ENCODE data around the gene PSMD6. TPM values are rescaled to one million over a fixed set of nuclear protein-coding genes. Genes with fewer than 3 reads are reported as not detected.

Gene PSMD6
- total and polyA plus RNA-seq, 2 donors (not counting 3 experiments of a cell fraction or from before 2014, with no cell fraction given): 53.7 to 90.8 TPM

- Histone ChIP-seq H4K20me1 (replicated peaks; ENCODE audit: control insufficient read depth, extremely low read depth, insufficient read depth, low read length) (no peaks in the 10 kb centered on the region), H3K79me2 (ENCODE audit: control insufficient read depth, insufficient read depth, low read length) (no peaks in the 10 kb centered on the region), H3K9me1 (replicated peaks; ENCODE audit: control insufficient read depth, extremely low read depth, insufficient read depth, low read length) (no peaks in the 10 kb centered on the region), H3K4me3 (replicated peaks in 1 of 3; ENCODE audit: insufficient read depth in 1 of 3, low read depth in 1 of 3, low read length in 3 of 3) (no peak overlapping the region), H3K27ac (ENCODE audit: insufficient read depth, low read depth, low read length) (no peak overlapping the region), H3K27me3 (ENCODE audit: control insufficient read depth in 2 of 2, insufficient read depth in 2 of 2, low read length in 2 of 2) (peaks cover 20 to 28% of the 10 kb centered on the region in 2 experiments), H3K9ac (replicated peaks; ENCODE audit: extremely low read depth, insufficient read depth, low read length) (no peak overlapping the region), H3K9me3 (replicated peaks; ENCODE audit: control insufficient read depth, insufficient read depth, low read length) (no peaks in the 10 kb centered on the region), H3K4me1 (ENCODE audit: control insufficient read depth, extremely low read depth, insufficient read depth, low read length) (no peaks in the 10 kb centered on the region), H2AFZ (ENCODE audit: low read depth, low read length) (no peak overlapping the region), H3K36me3 (ENCODE audit: control insufficient read depth in 2 of 2, extremely low read depth in 1 of 2, insufficient read depth in 2 of 2, low read length in 2 of 2) (no peaks in the 10 kb centered on the region), H3K4me2 (ENCODE audit: insufficient read depth, low read length) (no peak overlapping the region)
- DNase-seq (ENCODE audit: low read depth, low spot score): no peak
- no TSS peak for BruUV-seq (replicated peaks)
- ChIA-PET CTCF (no interaction called here), POLR2A (no interaction called here)
- dilution Hi-C loops (cut with MboI; ENCODE audit: extremely low pct_ligation_motif_present, low sequenced_read_pairs): no loop called here
- FAIRE-seq: no peak
- no peak for TF ChIP-seq GATA2 (IDR thresholded peaks at IDR 0.05; ENCODE audit: insufficient read depth, insufficient read length, low read depth, low read length)
- TF ChIP-seq, protein P1, sequence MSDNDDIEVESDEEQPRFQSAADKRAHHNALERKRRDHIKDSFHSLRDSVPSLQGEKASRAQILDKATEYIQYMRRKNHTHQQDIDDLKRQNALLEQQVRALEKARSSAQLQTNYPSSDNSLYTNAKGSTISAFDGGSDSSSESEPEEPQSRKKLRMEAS (IDR thresholded peaks at IDR 0.05; ENCODE audit: insufficient read depth, insufficient read length): no peak
- intact Hi-C loops (cut with micrococcal nuclease): no loop called here
Measured at GRCh38 chr3:64058566-64058965, 35.3 kb upstream of the PSMD6 start.

DNA sequence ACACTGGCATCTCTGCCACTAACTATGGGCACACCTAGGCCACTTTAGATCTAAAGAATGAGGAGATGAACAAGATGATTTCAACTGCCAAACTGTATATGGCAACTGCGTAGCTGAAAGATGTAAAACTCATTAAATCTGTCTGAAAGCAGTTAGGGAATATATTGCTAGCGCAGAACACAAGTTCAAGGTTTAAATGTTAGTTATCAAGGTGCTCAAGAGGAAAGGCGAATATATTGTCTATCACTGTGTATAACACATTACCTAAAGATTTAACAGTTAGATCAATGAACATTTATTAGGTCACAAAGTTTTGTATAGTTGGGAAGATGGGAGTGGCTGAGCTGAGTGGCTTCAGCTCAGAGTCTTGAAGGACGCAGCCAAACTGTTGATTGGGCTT lies 33.9 kb upstream of the PSMD6 start:
- no peaks in the 10 kb centered on the region for H3K79me2 ChIP-seq (ENCODE audit: control insufficient read depth, insufficient read depth, low read length)
- no TSS peak for BruUV-seq (replicated peaks)
- intact Hi-C loops (cut with micrococcal nuclease) (no loop called here), dilution Hi-C loops (cut with MboI; ENCODE audit: extremely low pct_ligation_motif_present, low sequenced_read_pairs) (no loop called here)
- H3K27ac ChIP-seq (ENCODE audit: insufficient read depth, low read depth, low read length): no peak overlapping the region
- TF ChIP-seq, protein P2, sequence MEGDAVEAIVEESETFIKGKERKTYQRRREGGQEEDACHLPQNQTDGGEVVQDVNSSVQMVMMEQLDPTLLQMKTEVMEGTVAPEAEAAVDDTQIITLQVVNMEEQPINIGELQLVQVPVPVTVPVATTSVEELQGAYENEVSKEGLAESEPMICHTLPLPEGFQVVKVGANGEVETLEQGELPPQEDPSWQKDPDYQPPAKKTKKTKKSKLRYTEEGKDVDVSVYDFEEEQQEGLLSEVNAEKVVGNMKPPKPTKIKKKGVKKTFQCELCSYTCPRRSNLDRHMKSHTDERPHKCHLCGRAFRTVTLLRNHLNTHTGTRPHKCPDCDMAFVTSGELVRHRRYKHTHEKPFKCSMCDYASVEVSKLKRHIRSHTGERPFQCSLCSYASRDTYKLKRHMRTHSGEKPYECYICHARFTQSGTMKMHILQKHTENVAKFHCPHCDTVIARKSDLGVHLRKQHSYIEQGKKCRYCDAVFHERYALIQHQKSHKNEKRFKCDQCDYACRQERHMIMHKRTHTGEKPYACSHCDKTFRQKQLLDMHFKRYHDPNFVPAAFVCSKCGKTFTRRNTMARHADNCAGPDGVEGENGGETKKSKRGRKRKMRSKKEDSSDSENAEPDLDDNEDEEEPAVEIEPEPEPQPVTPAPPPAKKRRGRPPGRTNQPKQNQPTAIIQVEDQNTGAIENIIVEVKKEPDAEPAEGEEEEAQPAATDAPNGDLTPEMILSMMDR (IDR thresholded peaks at IDR 0.05; ENCODE audit: extremely low read depth in 1 of 2, insufficient read depth in 1 of 2, low read depth in 1 of 2, low read length in 2 of 2): no peak
- TF ChIP-seq EZH2 (IDR thresholded peaks at IDR 0.05; ENCODE audit: borderline replicate concordance, low read depth, low read length, severe bottlenecking) (no peak), GATA2 (IDR thresholded peaks at IDR 0.05; ENCODE audit: insufficient read depth, insufficient read length, low read depth, low read length) (no peak)
- TF ChIP-seq, protein P1 (IDR thresholded peaks at IDR 0.05; ENCODE audit: insufficient read depth, insufficient read length): no peak
- H3K4me2 ChIP-seq (ENCODE audit: insufficient read depth, low read length): no peak overlapping the region
- CTCF ChIA-PET: no interaction called here
- no peaks in the 10 kb centered on the region for H4K20me1 ChIP-seq (replicated peaks; ENCODE audit: control insufficient read depth, extremely low read depth, insufficient read depth, low read length)
- H2AFZ ChIP-seq (ENCODE audit: low read depth, low read length): no peak overlapping the region
- no peak overlapping the region for H3K9ac ChIP-seq (replicated peaks; ENCODE audit: extremely low read depth, insufficient read depth, low read length)
- POLR2A ChIA-PET: no interaction called here
- H3K4me3 ChIP-seq (replicated peaks in 1 of 3; ENCODE audit: insufficient read depth in 1 of 3, low read depth in 1 of 3, low read length in 3 of 3): no peak overlapping the region
- no peaks in the 10 kb centered on the region for H3K9me3 ChIP-seq (replicated peaks; ENCODE audit: control insufficient read depth, insufficient read depth, low read length)
- DNase-seq (ENCODE audit: low read depth, low spot score) (no peak), FAIRE-seq (no peak)
- no peaks in the 10 kb centered on the region for H3K36me3 ChIP-seq (ENCODE audit: control insufficient read depth in 2 of 2, extremely low read depth in 1 of 2, insufficient read depth in 2 of 2, low read length in 2 of 2)
- no peaks in the 10 kb centered on the region for H3K9me1 ChIP-seq (replicated peaks; ENCODE audit: control insufficient read depth, extremely low read depth, insufficient read depth, low read length)
- H3K4me1 ChIP-seq (ENCODE audit: control insufficient read depth, extremely low read depth, insufficient read depth, low read length): no peaks in the 10 kb centered on the region
- H3K27me3 ChIP-seq (ENCODE audit: control insufficient read depth in 2 of 2, insufficient read depth in 2 of 2, low read length in 2 of 2): peaks cover 17% of the 10 kb centered on the region in 2 experiments

All from endothelial cell of umbilical vein (primary cell).